GM10248 (cell line): ENCODE measurements around the gene REL.
"Not testable (repeated sequence)": the region's sequence is repeated elsewhere in the genome, so short reads cannot be mapped to it uniquely, and the experiment has no call there.

Source experiments
- CTCF ChIA-PET: fragments of 300-600 bp; sonication (Branson Sonifier 250); formaldehyde crosslinking; extraction: SDS; loops from one replicate; lab custom pipeline; 2021; ENCODE audit warnings: antibody characterized with exemption; lab: Yijun Ruan, JAX
- POLR2A ChIA-PET: fragments of 350-650 bp; sonication (Branson Sonifier 250); formaldehyde crosslinking; extraction: SDS; loops from one replicate; lab custom pipeline; 2020; ENCODE audit warnings: antibody characterized with exemption; lab: Yijun Ruan, JAX
- DNase-seq: peaks from one replicate; pipeline ENCODE4 v3.0.0; 2012; ENCODE audit errors: extremely low spot score
- CTCF ChIP-seq: IDR thresholded peaks from 2 replicates; pipeline ENCODE4 v1.5.1; 2012; ENCODE audit warnings: mild to moderate bottlenecking, low read depth; ENCODE audit errors: extremely low read depth, missing control alignments, control extremely low read depth

Gene REL

GRCh38 chr2:60899230-60899891, 18.0 kb downstream of the REL start:
- POLR2A ChIA-PET, result no interaction called here
- TF ChIP-seq CTCF, result no peak
- CTCF ChIA-PET, result interaction anchor here (1.2 to 1.9 kb wide), 6 partner anchors 12 to 111 kb away, joined by 3 to 4 read pairs (median 3); no protein-coding TSS in a partner anchor
- peak; percentile 47 for DNase-seq

GRCh38 chr2:60899892-60900249, 18.5 kb downstream of the REL start:
- TF ChIP-seq CTCF, result no peak
- ChIA-PET POLR2A (no interaction called here), CTCF (interaction anchor here (1.3 to 1.9 kb wide), 4 partner anchors 13 to 103 kb away, joined by 3 to 4 read pairs (median 4); no protein-coding TSS in a partner anchor)

GRCh38 chr2:60901296-60901695, 19.9 kb downstream of the REL start:
- DNase-seq, POLR2A ChIA-PET: not testable (repeated sequence)
- CTCF ChIA-PET, result interaction anchor here (1.0 to 1.2 kb wide), 3 partner anchors 13 to 98 kb away, joined by 3 read pairs; no protein-coding TSS in a partner anchor

More at GRCh38 chr2:60899892-60900249, 18.5 kb downstream of the REL start:
- DNase-seq, result peak; percentile 13

- POLR2A ChIA-PET, DNase-seq: not testable (repeated sequence)
Measured at GRCh38 chr2:60905867-60906266, 24.5 kb downstream of the REL start.

GRCh38 chr2:60906395-60906794, 25.0 kb downstream of the REL start:
- CTCF ChIA-PET, result no interaction called here

More at GRCh38 chr2:60905867-60906266, 24.5 kb downstream of the REL start:
- CTCF ChIA-PET, result not testable (repeated sequence)

GRCh38 chr2:60907329-60907728, 26.0 kb downstream of the REL start:
- TF ChIP-seq CTCF, result no peak
- no peak for DNase-seq
- ChIA-PET POLR2A (no interaction called here), CTCF (no interaction called here)

More at GRCh38 chr2:60906395-60906794, 25.0 kb downstream of the REL start:
- DNase-seq, result no peak
- TF ChIP-seq CTCF, result no peak
- POLR2A ChIA-PET, result no interaction called here

- CTCF ChIA-PET, result interaction anchor here (2.2 kb wide), 1 partner anchor 11 kb away, joined by 7 read pairs; no protein-coding TSS in a partner anchor
Measured at GRCh38 chr2:60925994-60926740, 44.8 kb downstream of the REL start.

More at GRCh38 chr2:60925994-60926740, 44.8 kb downstream of the REL start:
- TF ChIP-seq CTCF, result no peak
- DNase-seq, result no peak
- POLR2A ChIA-PET, result no interaction called here
